Smooth muscle cell (in vitro differentiated cells): Measurements from ENCODE around the gene TNS3. TPM values are rescaled to one million over a fixed set of nuclear protein-coding genes. Genes with fewer than 3 reads are reported as not detected.

Experiments
- DNase-seq: peaks from one replicate; lab custom pipeline; 2025; ENCODE audit not compliant: unreplicated experiment; lab: John Stamatoyannopoulos, UW
- H2AFZ ChIP-seq: fragments of 200-600 bp; sonication (generic); 2 replicates; pipeline ENCODE4 v1.6.0; 2016; ENCODE audit warnings: antibody characterized with exemption, low read depth, mild to moderate bottlenecking
- H3F3A ChIP-seq: fragments of 200-600 bp; sonication (generic); 2 replicates; pipeline ENCODE4 v1.6.0; 2017; ENCODE audit warnings: antibody characterized with exemption, low read depth
- H3K27ac ChIP-seq: fragments of 200-600 bp; sonication (generic); 2 replicates; pipeline ENCODE4 v1.5.1; 2016; ENCODE audit warnings: low read depth, mild to moderate bottlenecking
- H3K27me3 ChIP-seq: fragments of 200-600 bp; sonication (generic); 2 replicates; pipeline ENCODE4 v1.6.1; 2016; ENCODE audit warnings: low read depth, mild to moderate bottlenecking
- H3K36me3 ChIP-seq: fragments of 200-600 bp; sonication (generic); 2 replicates; pipeline ENCODE4 v1.5.1; 2016; ENCODE audit warnings: low read depth
- H3K4me1 ChIP-seq: fragments of 200-600 bp; sonication (generic); 2 replicates; pipeline ENCODE4 v1.5.1; 2016; ENCODE audit warnings: low read depth
- H3K4me2 ChIP-seq: fragments of 200-600 bp; sonication (generic); 2 replicates; pipeline ENCODE4 v1.6.0; 2016; ENCODE audit warnings: mild to moderate bottlenecking
- H3K4me3 ChIP-seq: fragments of 200-600 bp; sonication (generic); 2 replicates; pipeline ENCODE4 v1.5.1; 2016; ENCODE audit warnings: mild to moderate bottlenecking
- H3K79me2 ChIP-seq: fragments of 200-600 bp; sonication (generic); 2 replicates; pipeline ENCODE4 v1.6.0; 2016; ENCODE audit warnings: low read depth, mild to moderate bottlenecking
- H3K9ac ChIP-seq: fragments of 200-600 bp; sonication (generic); 2 replicates; pipeline ENCODE4 v1.6.0; 2016; ENCODE audit warnings: low read depth
- H3K9me3 ChIP-seq: fragments of 200-600 bp; sonication (generic); replicated peaks from 2 replicates; pipeline ENCODE4 v1.5.1; 2016; ENCODE audit warnings: low read depth
- H4K20me1 ChIP-seq: fragments of 200-600 bp; sonication (generic); 2 replicates; pipeline ENCODE4 v1.6.0; 2016; ENCODE audit warnings: low read depth
- WGBS: methylation state at CpG from one replicate; pipeline ENCODE4 v1.1.7; 2016; ENCODE audit warnings: low lambda C conversion rate; 5-methylcytosine and 5-hydroxymethylcytosine counted together
- polyA plus RNA-seq: library from polyadenylated mRNA; unstranded; fragments of >200 nt; fragmentation: Nextera tagmentation; extraction: Ambion mirVana; gene quantifications from 2 replicates; pipeline ENCODE4 v1.2.1, GENCODE V29; 2016
- total RNA-seq: library from RNA; depleted of rRNA; stranded (reverse); fragments of >200 nt; gene quantifications from 2 replicates; pipeline ENCODE4 v1.2.3, GENCODE V29; 2014
- TF ChIP-seq, protein P1 (sequence below): fragments of 200-600 bp; sonication (generic); IDR thresholded peaks from 2 replicates; pipeline ENCODE4 v1.5.1; 2017; ENCODE audit warnings: borderline replicate concordance, mild to moderate bottlenecking, antibody characterized with exemption; ENCODE audit not compliant: insufficient read depth, poor library complexity, severe bottlenecking

Gene TNS3
- total and polyA plus RNA-seq, 2 experiments from 2014 or later: 32.6 to 50.5 TPM

DNA sequence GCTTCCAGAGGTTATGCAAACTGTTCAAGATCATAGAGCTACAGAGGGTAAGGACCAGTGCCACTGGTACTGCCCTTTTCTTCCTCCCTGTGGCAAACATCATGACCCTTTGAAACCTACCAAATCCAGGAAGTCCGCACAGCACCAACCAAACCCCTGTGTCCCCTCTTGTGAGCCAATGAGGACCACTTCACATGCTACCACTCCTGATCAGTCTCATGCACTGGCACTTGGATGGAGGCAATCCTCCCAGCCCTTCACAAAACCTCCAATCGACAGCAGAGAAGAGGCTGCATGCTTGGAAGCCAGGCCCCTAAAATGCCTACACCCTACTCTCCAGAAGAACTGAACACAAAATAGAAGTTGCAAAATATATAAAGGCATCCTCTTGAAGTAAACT is 248.0 kb downstream of the TNS3 start:
- Histone ChIP-seq H3K4me1 (peaks cover 7% of the 10 kb centered on the region), H3K36me3 (no peaks in the 10 kb centered on the region), H3K9me3 (no peaks in the 10 kb centered on the region), H3K79me2 (no peaks in the 10 kb centered on the region), H3K27me3 (no peaks in the 10 kb centered on the region), H3K27ac (no peak overlapping the region), H2AFZ (no peak overlapping the region), H3F3A (peaks cover 14% of the 10 kb centered on the region), H3K4me2 (no peak overlapping the region), H3K9ac (no peak overlapping the region), H4K20me1 (peaks cover 52% of the 10 kb centered on the region), H3K4me3 (no peak overlapping the region)
- DNase-seq: no peak
- TF ChIP-seq, protein P1, sequence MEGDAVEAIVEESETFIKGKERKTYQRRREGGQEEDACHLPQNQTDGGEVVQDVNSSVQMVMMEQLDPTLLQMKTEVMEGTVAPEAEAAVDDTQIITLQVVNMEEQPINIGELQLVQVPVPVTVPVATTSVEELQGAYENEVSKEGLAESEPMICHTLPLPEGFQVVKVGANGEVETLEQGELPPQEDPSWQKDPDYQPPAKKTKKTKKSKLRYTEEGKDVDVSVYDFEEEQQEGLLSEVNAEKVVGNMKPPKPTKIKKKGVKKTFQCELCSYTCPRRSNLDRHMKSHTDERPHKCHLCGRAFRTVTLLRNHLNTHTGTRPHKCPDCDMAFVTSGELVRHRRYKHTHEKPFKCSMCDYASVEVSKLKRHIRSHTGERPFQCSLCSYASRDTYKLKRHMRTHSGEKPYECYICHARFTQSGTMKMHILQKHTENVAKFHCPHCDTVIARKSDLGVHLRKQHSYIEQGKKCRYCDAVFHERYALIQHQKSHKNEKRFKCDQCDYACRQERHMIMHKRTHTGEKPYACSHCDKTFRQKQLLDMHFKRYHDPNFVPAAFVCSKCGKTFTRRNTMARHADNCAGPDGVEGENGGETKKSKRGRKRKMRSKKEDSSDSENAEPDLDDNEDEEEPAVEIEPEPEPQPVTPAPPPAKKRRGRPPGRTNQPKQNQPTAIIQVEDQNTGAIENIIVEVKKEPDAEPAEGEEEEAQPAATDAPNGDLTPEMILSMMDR: no peak
- 90% methylated on average over 2 of the region's 2 CpGs for WGBS

- 60% methylated on average over 2 of the region's 2 CpGs for WGBS
- H3K27ac ChIP-seq: no peak overlapping the region
- H2AFZ ChIP-seq: no peak overlapping the region
- H3K9ac ChIP-seq: no peak overlapping the region
- no peaks in the 10 kb centered on the region for H3K9me3 ChIP-seq
- no peak overlapping the region for H3K4me2 ChIP-seq
- H3K4me1 ChIP-seq: peaks cover 11% of the 10 kb centered on the region
- H3K36me3 ChIP-seq: no peaks in the 10 kb centered on the region
- no peaks in the 10 kb centered on the region for H3K79me2 ChIP-seq
- peaks cover 52% of the 10 kb centered on the region for H4K20me1 ChIP-seq
- H3K4me3 ChIP-seq: no peak overlapping the region
- TF ChIP-seq, protein P1: no peak
- peaks cover 18% of the 10 kb centered on the region for H3F3A ChIP-seq
- DNase-seq: no peak
- no peaks in the 10 kb centered on the region for H3K27me3 ChIP-seq
Measured at GRCh38 chr7:47333554-47333887, 248.4 kb downstream of the TNS3 start.

- Histone ChIP-seq H3K36me3 (no peaks in the 10 kb centered on the region), H3K9me3 (no peaks in the 10 kb centered on the region), H3K9ac (no peak overlapping the region), H3F3A (peaks cover 21% of the 10 kb centered on the region), H3K4me1 (peaks cover 16% of the 10 kb centered on the region), H2AFZ (no peak overlapping the region), H3K4me2 (no peak overlapping the region), H3K79me2 (no peaks in the 10 kb centered on the region), H4K20me1 (peaks cover 52% of the 10 kb centered on the region), H3K4me3 (no peak overlapping the region), H3K27me3 (no peaks in the 10 kb centered on the region), H3K27ac (no peak overlapping the region)
- 80% methylated on average over 8 of the region's 8 CpGs for WGBS
- DNase-seq: no peak
- TF ChIP-seq, protein P1: no peak
Measured at GRCh38 chr7:47332681-47333553, 249.0 kb downstream of the TNS3 start.

GRCh38 chr7:47332213-47332612 is 249.7 kb downstream of the TNS3 start:
- Histone ChIP-seq H3K79me2 (no peaks in the 10 kb centered on the region), H3F3A (peaks cover 28% of the 10 kb centered on the region), H3K27ac (no peak overlapping the region), H3K4me3 (no peak overlapping the region), H3K9ac (no peak overlapping the region), H3K36me3 (no peaks in the 10 kb centered on the region), H3K9me3 (no peaks in the 10 kb centered on the region), H3K4me2 (no peak overlapping the region), H4K20me1 (peaks cover 51% of the 10 kb centered on the region), H3K27me3 (no peaks in the 10 kb centered on the region), H3K4me1 (peaks cover 23% of the 10 kb centered on the region), H2AFZ (no peak overlapping the region)
- DNase-seq: no peak
- TF ChIP-seq, protein P1: no peak
- WGBS: 66% methylated on average over 8 of the region's 8 CpGs
